Vagina (tissue), 2 donors: ENCODE measurements around the gene SLC30A4.
"Not testable (repeated sequence)": the region's sequence is repeated elsewhere in the genome, so short reads cannot be mapped to it uniquely, and the experiment has no call there.

Experiments
- CTCF ChIP-seq, 3 experiments: fragments of 450-650 bp in 2 of 3; fragments of 200-600 bp in 1 of 3; sonication (generic) in 1 of 3; IDR thresholded peaks; one replicate each; pipeline ENCODE4 v1.5.1; 2017 to 2019; ENCODE audit warnings: antibody characterized with exemption in 3 of 3, mild to moderate bottlenecking in 2 of 3, moderate library complexity in 2 of 3
- POLR2A ChIP-seq, 2 donors: fragments of 450-650 bp; IDR thresholded peaks; one replicate each; pipeline ENCODE4 v1.6.1; 2017; ENCODE audit warnings: antibody characterized with exemption in 2 of 2, mild to moderate bottlenecking in 2 of 2, moderate library complexity in 2 of 2

DNA sequence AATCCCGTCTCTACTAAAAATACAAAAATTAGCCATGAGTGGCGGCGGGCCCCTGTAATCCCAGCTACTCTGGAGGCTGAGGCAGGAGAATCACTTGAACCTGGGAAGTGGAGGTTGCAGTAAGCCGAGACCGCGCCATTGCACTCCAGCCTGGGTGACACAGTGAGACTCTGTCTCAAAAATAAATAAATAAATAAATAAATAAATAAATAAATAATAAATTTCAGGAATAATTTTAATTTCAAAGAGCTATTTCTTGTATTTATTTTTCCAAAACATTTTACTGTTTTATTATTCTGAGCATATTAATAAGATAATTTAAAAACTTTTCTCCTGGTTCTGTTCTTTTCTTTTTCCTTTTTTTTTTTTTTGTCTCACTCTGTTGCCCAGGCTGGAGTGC lies 15.4 kb downstream of the SLC30A4 start:
- not testable (repeated sequence) for TF ChIP-seq CTCF, POLR2A (IDR thresholded peaks at IDR 0.05)
